Upper lobe of left lung (tissue), 6 donors: ENCODE data around the gene AP2A2. TPM values are rescaled to one million over a fixed set of nuclear protein-coding genes. Genes with fewer than 3 reads are reported as not detected.

Experiments used
- ATAC-seq, 2 donors: fragments of 200-7000 bp; cut with Tn5 transposase; one replicate each; pipeline ENCODE4 v1.9.1; 2022; ENCODE audit warnings: mild to moderate bottlenecking in 2 of 2, moderate library complexity in 2 of 2; ENCODE audit not compliant: low FRiP score in 2 of 2
- DNase-seq, 2 donors: peaks; one replicate each; pipeline ENCODE4 v3.0.0-alpha.2; 2019 to 2020
- H3K27ac ChIP-seq, 4 donors: fragments of 200-600 bp; sonication (generic); one replicate each; pipeline ENCODE4 v1.5.1; 2016 to 2019
- H3K27me3 ChIP-seq, 4 donors: fragments of 200-600 bp; sonication (generic); one replicate each; pipeline ENCODE4 v1.5.1; 2017 to 2019
- H3K36me3 ChIP-seq, 4 donors: fragments of 200-600 bp; sonication (generic); one replicate each; pipeline ENCODE4 v1.5.1; 2016 to 2019
- H3K4me1 ChIP-seq, 4 donors: fragments of 200-600 bp; sonication (generic); one replicate each; pipeline ENCODE4 v1.5.1; 2018 to 2019
- H3K4me3 ChIP-seq, 4 donors: fragments of 200-600 bp; sonication (generic); one replicate each; pipeline ENCODE4 v1.5.1; 2017 to 2019; ENCODE audit warnings: mild to moderate bottlenecking in 2 of 4, moderate library complexity in 1 of 4
- H3K9me3 ChIP-seq, 4 donors: fragments of 200-600 bp; sonication (generic); one replicate each; pipeline ENCODE4 v1.5.1; 2018 to 2019
- CTCF ChIP-seq, 6 experiments: fragments of 450-650 bp in 4 of 6; fragments of 200-600 bp in 2 of 6; sonication (generic) in 2 of 6; IDR thresholded peaks; one replicate each; pipeline ENCODE4 v1.5.1; 2016 to 2019; ENCODE audit warnings: antibody characterized with exemption in 6 of 6
- EP300 ChIP-seq, 4 donors: sonication (generic); formaldehyde crosslinking; IDR thresholded peaks; one replicate each; pipeline ENCODE4 v1.5.1; 2017; ENCODE audit warnings: antibody characterized with exemption in 4 of 4, control low read depth in 2 of 4
- POLR2A ChIP-seq, 4 donors: fragments of 450-650 bp; IDR thresholded peaks; one replicate each; pipeline ENCODE4 v1.5.1; 2016 to 2017; ENCODE audit warnings: antibody characterized with exemption in 4 of 4, mild to moderate bottlenecking in 2 of 4
- POLR2AphosphoS5 ChIP-seq, 2 donors: sonication (generic); formaldehyde crosslinking; IDR thresholded peaks; one replicate each; pipeline ENCODE4 v1.5.1; 2017; ENCODE audit warnings: antibody characterized with exemption in 2 of 2
- WGBS, 2 donors: methylation state at CpG; one replicate each; pipeline ENCODE4 v1.1.5; 2017 to 2018; 5-methylcytosine and 5-hydroxymethylcytosine counted together
- total RNA-seq, 6 donors: library from RNA; depleted of rRNA in 4 of 6; stranded (reverse); fragments of >200 nt in 4 of 6; gene quantifications; one replicate each; pipeline versions ENCODE4 v1.1.0 to v1.2.1, GENCODE V29; 2016 to 2021
- donor health status: DM: no; HTN: no; CAD: no; lungs with moderate emphysema.
- donor health status: DM: no; HTN: yes; CAD: no; lungs with severe emphysema.

The AP2A2 gene
- total RNA-seq, 6 donors from 2014 or later, result 55.7 to 273 (median 103) TPM

GRCh38 chr11:1041936-1042608 is 116.4 kb downstream of the AP2A2 start:
- TF ChIP-seq CTCF (IDR thresholded peaks at IDR 0.05), result no peak
- H3K27me3 ChIP-seq, result no peaks in the 10 kb centered on the region
- DNase-seq, result peak in 1 of 2 donors; percentile 70
- no peak for ATAC-seq
- H3K36me3 ChIP-seq, result no peaks in the 10 kb centered on the region
- WGBS, 2 donors, result 54 to 56% methylated on average over 11 to 18 of the region's 18 CpGs
- peak overlapping the region in 1 of 4 donors; percentile 75 for H3K27ac ChIP-seq
- H3K4me3 ChIP-seq, result no peak overlapping the region
- H3K4me1 ChIP-seq, result peaks cover 0 to 8% (median 2%) of the 10 kb centered on the region in 4 donors
- no peaks in the 10 kb centered on the region for H3K9me3 ChIP-seq

- H3K27me3 ChIP-seq, result no peaks in the 10 kb centered on the region
- DNase-seq, result peak in 1 of 2 donors; percentile 72
- H3K9me3 ChIP-seq, result no peaks in the 10 kb centered on the region
- ATAC-seq, result no peak
- H3K36me3 ChIP-seq, result no peaks in the 10 kb centered on the region
- 90 to 92% methylated on average over 2 to 23 of the region's 26 CpGs for WGBS, 2 donors
- TF ChIP-seq POLR2AphosphoS5 (IDR thresholded peaks at IDR 0.05), result no peak
- TF ChIP-seq CTCF (IDR thresholded peaks at IDR 0.05), result no peak
- no peak for TF ChIP-seq EP300 (IDR thresholded peaks at IDR 0.05)
- TF ChIP-seq POLR2A (IDR thresholded peaks at IDR 0.05), result no peak
- H3K27ac ChIP-seq, result no peak overlapping the region
- peaks cover 0 to 8% (median 2%) of the 10 kb centered on the region in 4 donors for H3K4me1 ChIP-seq
- H3K4me3 ChIP-seq, result no peak overlapping the region
Measured at GRCh38 chr11:1042626-1043562, 117.2 kb downstream of the AP2A2 start.

- WGBS, 2 donors, result 87 to 89% methylated on average over 20 of the region's 20 CpGs
- TF ChIP-seq CTCF (IDR thresholded peaks at IDR 0.05), result no peak
- no peak for TF ChIP-seq POLR2A (IDR thresholded peaks at IDR 0.05)
- TF ChIP-seq POLR2AphosphoS5 (IDR thresholded peaks at IDR 0.05), result no peak
- TF ChIP-seq EP300 (IDR thresholded peaks at IDR 0.05), result no peak
- H3K4me3 ChIP-seq, result no peak overlapping the region
- H3K27me3 ChIP-seq, result no peaks in the 10 kb centered on the region
- no peaks in the 10 kb centered on the region for H3K9me3 ChIP-seq
- no peaks in the 10 kb centered on the region for H3K36me3 ChIP-seq
- H3K4me1 ChIP-seq, result peaks cover 0 to 8% (median 2%) of the 10 kb centered on the region in 4 donors
- DNase-seq (peak in 1 of 2 donors; percentile 64), ATAC-seq (no peak)
- no peak overlapping the region for H3K27ac ChIP-seq
Measured at GRCh38 chr11:1043563-1044096, 118.0 kb downstream of the AP2A2 start.

GRCh38 chr11:1044160-1044559 is 118.5 kb downstream of the AP2A2 start:
- WGBS, 2 donors, result 62 to 75% methylated on average over 6 of the region's 6 CpGs
- Histone ChIP-seq H3K9me3 (no peaks in the 10 kb centered on the region), H3K27me3 (no peaks in the 10 kb centered on the region), H3K4me1 (peaks cover 0 to 8% (median 2%) of the 10 kb centered on the region in 4 donors), H3K36me3 (no peaks in the 10 kb centered on the region), H3K27ac (no peak overlapping the region), H3K4me3 (no peak overlapping the region)
- no peak for TF ChIP-seq POLR2AphosphoS5 (IDR thresholded peaks at IDR 0.05)
- TF ChIP-seq CTCF (IDR thresholded peaks at IDR 0.05), result no peak
- TF ChIP-seq EP300 (IDR thresholded peaks at IDR 0.05), result no peak
- TF ChIP-seq POLR2A (IDR thresholded peaks at IDR 0.05), result no peak
- DNase-seq (no peak), ATAC-seq (no peak)
